HEK293 (cell line): ENCODE results near the gene TCEA2.
A peak's percentile ranks its signal among the peaks of the same experiment; 100 is the strongest.

Experiments
- CTCF ChIA-PET: fragments of 350-600 bp; formaldehyde crosslinking; extraction: SDS; loops from one replicate; lab custom pipeline; 2021; ENCODE audit warnings: antibody characterized with exemption; lab: Yijun Ruan, JAX
- POLR2A ChIA-PET: fragments of 300-600 bp; formaldehyde crosslinking; extraction: SDS; loops from one replicate; lab custom pipeline; 2020; ENCODE audit warnings: antibody characterized with exemption, inconsistent platforms; lab: Yijun Ruan, JAX
- H3K27ac ChIP-seq: fragments of 200-500 bp; sonication (Bioruptor generic); 2 replicates; pipeline ENCODE4 v1.5.1; 2014; ENCODE audit warnings: low read depth, low read length, control low read depth, inconsistent platforms; ENCODE audit errors: extremely low read depth
- H3K36me3 ChIP-seq, 2 experiments: fragments of 200-500 bp in 1 of 2; sonication (Bioruptor generic) in 1 of 2; 1 replicate in 1 of 2; 2 replicates in 1 of 2; pipeline ENCODE4 v1.5.1; 2014 to 2017; ENCODE audit warnings: inconsistent platforms in 2 of 2, low read length in 2 of 2; ENCODE audit not compliant: control insufficient read depth in 2 of 2, insufficient read depth in 1 of 2
- H3K4me1 ChIP-seq: fragments of 200-500 bp; sonication (Bioruptor generic); 2 replicates; pipeline ENCODE4 v1.5.1; 2014; ENCODE audit warnings: mild to moderate bottlenecking, low read length, inconsistent platforms; ENCODE audit not compliant: control insufficient read depth, insufficient read depth
- H3K4me3 ChIP-seq: 2 replicates; pipeline ENCODE4 v1.5.1; 2011; ENCODE audit warnings: low read depth, mild to moderate bottlenecking, control low read depth, low read length, moderate library complexity
- H3K9me3 ChIP-seq: fragments of 200-500 bp; sonication (Bioruptor generic); 2 replicates; pipeline ENCODE4 v1.5.1; 2014; ENCODE audit warnings: low read depth, low read length, inconsistent platforms; ENCODE audit not compliant: control insufficient read depth, insufficient read depth
- ATF2 ChIP-seq: fragments of 450-650 bp; formaldehyde crosslinking; IDR thresholded peaks from 2 replicates; pipeline ENCODE4 v1.5.1; 2016; ENCODE audit warnings: missing biosample characterization, missing genetic modification characterization, low read depth
- BCL11A ChIP-seq: fragments of 450-650 bp; formaldehyde crosslinking; IDR thresholded peaks from 2 replicates; pipeline ENCODE4 v1.5.1; 2016; ENCODE audit warnings: low read depth, missing biosample characterization, missing genetic modification characterization
- EGR2 ChIP-seq: fragments of 450-650 bp; formaldehyde crosslinking; IDR thresholded peaks from 2 replicates; pipeline ENCODE4 v1.5.1; 2016; ENCODE audit warnings: low read depth, missing biosample characterization, missing genetic modification characterization
- GLIS2 ChIP-seq: fragments of 450-650 bp; formaldehyde crosslinking; IDR thresholded peaks from 2 replicates; pipeline ENCODE4 v1.5.1; 2016; ENCODE audit warnings: missing biosample characterization, missing genetic modification characterization
- HOXA7 ChIP-seq: sonication (generic); formaldehyde crosslinking; IDR thresholded peaks from 2 replicates; pipeline ENCODE4 v1.8.1; 2022; ENCODE audit warnings: missing genetic modification reagents, borderline replicate concordance
- KLF1 ChIP-seq: fragments of 450-650 bp; formaldehyde crosslinking; IDR thresholded peaks from 2 replicates; pipeline ENCODE4 v1.5.1; 2016; ENCODE audit warnings: missing biosample characterization, missing genetic modification characterization
- KLF8 ChIP-seq: fragments of 450-650 bp; formaldehyde crosslinking; IDR thresholded peaks from 2 replicates; pipeline ENCODE4 v1.5.1; 2016; ENCODE audit warnings: missing biosample characterization, missing genetic modification characterization
- PRDM1 ChIP-seq: fragments of 450-650 bp; formaldehyde crosslinking; IDR thresholded peaks from 2 replicates; pipeline ENCODE4; 2016; ENCODE audit warnings: missing biosample characterization, missing genetic modification characterization
- REPIN1 ChIP-seq: fragments of 450-650 bp; formaldehyde crosslinking; IDR thresholded peaks from 2 replicates; pipeline ENCODE4 v1.5.1; 2017; ENCODE audit warnings: missing biosample characterization, missing genetic modification characterization, low read depth
- YY1 ChIP-seq: fragments of 450-650 bp; formaldehyde crosslinking; IDR thresholded peaks from 2 replicates; pipeline ENCODE4 v1.5.1; 2018; ENCODE audit warnings: missing biosample characterization, missing genetic modification characterization
- ZBTB17 ChIP-seq: fragments of 450-650 bp; formaldehyde crosslinking; IDR thresholded peaks from 2 replicates; pipeline ENCODE4 v1.5.1; 2016; ENCODE audit warnings: missing biosample characterization, missing genetic modification characterization
- ZBTB48 ChIP-seq: fragments of 450-650 bp; formaldehyde crosslinking; IDR thresholded peaks from 2 replicates; pipeline ENCODE4 v1.5.1; 2016; ENCODE audit warnings: missing biosample characterization, missing genetic modification characterization
- ZBTB7A ChIP-seq: fragments of 450-650 bp; formaldehyde crosslinking; IDR thresholded peaks from 2 replicates; pipeline ENCODE4 v1.5.1; 2016; ENCODE audit warnings: low read depth, missing biosample characterization, missing genetic modification characterization
- ZIC2 ChIP-seq: fragments of 450-650 bp; formaldehyde crosslinking; IDR thresholded peaks from 2 replicates; pipeline ENCODE4 v1.5.1; 2016; ENCODE audit warnings: missing biosample characterization, missing genetic modification characterization
- ZNF18 ChIP-seq: fragments of 450-650 bp; formaldehyde crosslinking; IDR thresholded peaks from 2 replicates; pipeline ENCODE4 v1.5.1; 2016; ENCODE audit warnings: missing biosample characterization, missing genetic modification characterization
- ZNF19 ChIP-seq: fragments of 450-650 bp; formaldehyde crosslinking; IDR thresholded peaks from 2 replicates; pipeline ENCODE4; 2016; ENCODE audit warnings: missing biosample characterization, missing genetic modification characterization, low read depth
- ZNF2 ChIP-seq: fragments of 450-650 bp; formaldehyde crosslinking; IDR thresholded peaks from 2 replicates; pipeline ENCODE4 v1.5.1; 2016; ENCODE audit warnings: missing biosample characterization, missing genetic modification characterization
- ZNF214 ChIP-seq: fragments of 450-650 bp; formaldehyde crosslinking; IDR thresholded peaks from 2 replicates; pipeline ENCODE4 v1.5.1; 2017; ENCODE audit warnings: missing biosample characterization, mild to moderate bottlenecking, missing genetic modification characterization, borderline replicate concordance
- ZNF223 ChIP-seq: fragments of 450-650 bp; formaldehyde crosslinking; IDR thresholded peaks from 2 replicates; pipeline ENCODE4 v1.5.1; 2016; ENCODE audit warnings: missing biosample characterization, missing genetic modification characterization
- ZNF324 ChIP-seq: fragments of 450-650 bp; formaldehyde crosslinking; IDR thresholded peaks from 2 replicates; pipeline ENCODE4 v1.5.1; 2016; ENCODE audit warnings: missing biosample characterization, missing genetic modification characterization
- ZNF335 ChIP-seq: fragments of 450-650 bp; formaldehyde crosslinking; conservative IDR thresholded peaks from 2 replicates; pipeline ENCODE4 v1.5.1; 2016; ENCODE audit warnings: missing biosample characterization, missing genetic modification characterization
- ZNF341 ChIP-seq: fragments of 450-650 bp; formaldehyde crosslinking; IDR thresholded peaks from 2 replicates; pipeline ENCODE4; 2016; ENCODE audit warnings: low read depth, missing biosample characterization, missing genetic modification characterization
- ZNF473 ChIP-seq: fragments of 450-650 bp; formaldehyde crosslinking; IDR thresholded peaks from 2 replicates; pipeline ENCODE4 v1.5.1; 2017; ENCODE audit warnings: missing biosample characterization, missing genetic modification characterization
- ZNF544 ChIP-seq: fragments of 450-650 bp; formaldehyde crosslinking; IDR thresholded peaks from 2 replicates; pipeline ENCODE4 v1.5.0; 2017; ENCODE audit warnings: missing biosample characterization, missing genetic modification characterization
- ZNF558 ChIP-seq: fragments of 450-650 bp; formaldehyde crosslinking; IDR thresholded peaks from 2 replicates; pipeline ENCODE4 v1.5.1; 2016; ENCODE audit warnings: missing biosample characterization, missing genetic modification characterization
- ZNF561 ChIP-seq: fragments of 450-650 bp; IDR thresholded peaks from 2 replicates; pipeline ENCODE4 v1.5.1; 2018; ENCODE audit warnings: missing biosample characterization, missing genetic modification characterization, borderline replicate concordance
- ZNF585B ChIP-seq: fragments of 450-650 bp; formaldehyde crosslinking; IDR thresholded peaks from 2 replicates; pipeline ENCODE4 v1.5.1; 2016; ENCODE audit warnings: missing biosample characterization, missing genetic modification characterization
- ZNF654 ChIP-seq: fragments of 450-650 bp; formaldehyde crosslinking; IDR thresholded peaks from 2 replicates; pipeline ENCODE4 v1.5.1; 2016; ENCODE audit warnings: low read depth, missing biosample characterization, missing genetic modification characterization
- ZNF701 ChIP-seq: fragments of 450-650 bp; formaldehyde crosslinking; IDR thresholded peaks from 2 replicates; pipeline ENCODE4 v1.5.1; 2016; ENCODE audit warnings: missing biosample characterization, missing genetic modification characterization
- ZNF747 ChIP-seq: fragments of 450-650 bp; formaldehyde crosslinking; IDR thresholded peaks from 2 replicates; pipeline ENCODE4 v1.5.1; 2016; ENCODE audit warnings: missing biosample characterization, missing genetic modification characterization
- ZNF785 ChIP-seq: fragments of 450-650 bp; formaldehyde crosslinking; IDR thresholded peaks from 2 replicates; pipeline ENCODE4 v1.5.1; 2016; ENCODE audit warnings: missing biosample characterization, missing genetic modification characterization
- TF ChIP-seq, protein P1 (sequence below): fragments of 450-650 bp; formaldehyde crosslinking; optimal IDR thresholded peaks from 2 replicates; pipeline ENCODE3; 2016; ENCODE audit warnings: missing biosample characterization, mild to moderate bottlenecking, missing genetic modification characterization
- TF ChIP-seq, protein P2 (sequence below): fragments of 450-650 bp; formaldehyde crosslinking; IDR thresholded peaks from 2 replicates; pipeline ENCODE4 v1.5.1; 2016; ENCODE audit warnings: missing biosample characterization, missing genetic modification characterization

The TCEA2 gene

DNA sequence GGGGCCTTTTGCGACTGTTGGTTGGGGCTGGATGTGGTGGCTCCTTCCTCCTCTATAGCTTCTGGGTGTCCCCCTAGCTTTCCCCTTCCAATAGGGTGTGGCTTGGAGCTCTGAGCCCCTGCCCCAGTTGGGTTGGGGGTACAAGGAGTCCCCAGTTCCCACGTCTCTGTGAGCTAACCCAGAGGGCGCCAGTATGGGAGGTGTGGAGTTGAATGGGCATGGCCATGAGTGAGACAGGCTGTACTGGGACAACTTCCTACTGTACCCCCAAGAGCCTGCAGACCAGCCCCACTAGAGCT lies 25.9 kb upstream of the TCEA2 start (continued):
- TF ChIP-seq ZNF214 (tag by site-specific recombination): no peak

DNA sequence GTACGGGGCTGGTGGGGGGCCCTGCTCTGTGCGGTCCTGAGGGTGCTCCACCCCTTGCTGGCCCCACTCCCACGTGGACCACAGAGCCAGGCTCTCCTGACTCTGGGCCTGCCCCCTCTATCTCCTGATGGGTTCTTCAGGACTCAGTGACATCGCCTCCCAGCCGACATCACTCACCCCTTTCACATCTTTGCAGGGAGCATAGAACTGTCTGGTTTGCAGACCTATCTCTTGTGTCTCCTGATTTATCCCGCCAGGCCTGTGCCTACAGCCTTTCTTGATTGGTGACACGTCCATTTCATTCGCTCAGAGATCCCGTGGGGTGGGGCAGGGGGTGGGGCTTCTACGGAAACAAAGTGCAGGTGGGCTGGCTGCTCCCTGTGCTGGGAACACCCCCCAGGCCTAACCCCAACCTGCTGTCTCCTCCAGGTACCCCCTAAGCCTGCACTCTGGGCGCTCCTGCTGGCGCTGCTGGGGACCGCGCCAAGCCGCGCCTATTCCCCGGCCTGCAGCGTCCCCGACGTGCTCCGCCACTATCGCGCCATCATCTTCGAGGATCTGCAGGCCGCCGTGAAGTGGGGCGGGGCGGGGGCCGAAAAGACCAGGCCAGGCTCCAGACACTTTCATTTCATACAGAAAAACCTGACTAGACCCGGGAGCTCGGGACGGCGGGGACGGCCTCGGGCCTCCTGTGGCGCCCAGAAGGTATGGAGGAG lies 25.3 kb upstream of the TCEA2 start:
- Histone ChIP-seq H3K36me3 (peaks cover 0 to 25% of the 10 kb centered on the region in 2 experiments; a peak in 2 of 3 replicates), H3K4me1 (peaks cover 7% of the 10 kb centered on the region; the same call in 1 of the 2 replicates), H3K4me3 (no peak overlapping the region), H3K27ac (no peak overlapping the region), H3K9me3 (no peaks in the 10 kb centered on the region)
- ChIA-PET CTCF (interaction anchor here (0.8 to 4.4 kb wide), 8 partner anchors 20 to 83 kb away, joined by 3 to 39 read pairs (median 4); partner anchors contain the start of genes PRPF6 and SAMD10), POLR2A (interaction anchor here (1.0 to 2.9 kb wide), 3 partner anchors 25 to 57 kb away, joined by 4 to 11 read pairs (median 5); partner anchors contain the start of genes LKAAEAR1, PRPF6 and TCEA2)
- TF ChIP-seq ZNF544 (tag by site-specific recombination) (no peak), BCL11A (tag by site-specific recombination) (no peak), ZNF2 (tag by site-specific recombination) (no peak), HOXA7 (no peak), ZNF561 (no peak), ZNF19 (no peak), ZNF324 (tag by site-specific recombination) (no peak), YY1 (no peak), PRDM1 (tag by site-specific recombination) (no peak), ZNF701 (no peak), ZBTB17 (tag by site-specific recombination) (peak; percentile 67), KLF1 (tag by site-specific recombination) (peak; percentile 30; the same call in 1 of the 2 replicates), EGR2 (tag by site-specific recombination) (no peak), ZNF585B (tag by site-specific recombination) (no peak), ZBTB7A (tag by site-specific recombination) (no peak), ZNF341 (tag by site-specific recombination) (peak; percentile 41), KLF8 (tag by site-specific recombination) (no peak), ZNF785 (tag by site-specific recombination) (no peak), ZNF473 (tag by site-specific recombination) (no peak), ZNF18 (tag by site-specific recombination) (no peak), ZNF747 (tag by site-specific recombination) (no peak), ZNF335 (tag by site-specific recombination) (no peak), ZBTB48 (tag by site-specific recombination) (no peak), ZIC2 (no peak), GLIS2 (tag by site-specific recombination) (peak; percentile 71; the same call in 1 of the 2 replicates), ATF2 (no peak), ZNF654 (no peak), ZNF223 (tag by site-specific recombination) (no peak), ZNF558 (tag by site-specific recombination) (no peak), REPIN1 (tag by site-specific recombination) (no peak)
- TF ChIP-seq, protein P1, sequence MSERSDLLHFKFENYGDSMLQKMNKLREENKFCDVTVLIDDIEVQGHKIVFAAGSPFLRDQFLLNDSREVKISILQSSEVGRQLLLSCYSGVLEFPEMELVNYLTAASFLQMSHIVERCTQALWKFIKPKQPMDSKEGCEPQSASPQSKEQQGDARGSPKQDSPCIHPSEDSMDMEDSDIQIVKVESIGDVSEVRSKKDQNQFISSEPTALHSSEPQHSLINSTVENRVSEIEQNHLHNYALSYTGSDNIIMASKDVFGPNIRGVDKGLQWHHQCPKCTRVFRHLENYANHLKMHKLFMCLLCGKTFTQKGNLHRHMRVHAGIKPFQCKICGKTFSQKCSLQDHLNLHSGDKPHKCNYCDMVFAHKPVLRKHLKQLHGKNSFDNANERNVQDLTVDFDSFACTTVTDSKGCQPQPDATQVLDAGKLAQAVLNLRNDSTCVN (tag by site-specific recombination): no peak
- TF ChIP-seq, protein P2, sequence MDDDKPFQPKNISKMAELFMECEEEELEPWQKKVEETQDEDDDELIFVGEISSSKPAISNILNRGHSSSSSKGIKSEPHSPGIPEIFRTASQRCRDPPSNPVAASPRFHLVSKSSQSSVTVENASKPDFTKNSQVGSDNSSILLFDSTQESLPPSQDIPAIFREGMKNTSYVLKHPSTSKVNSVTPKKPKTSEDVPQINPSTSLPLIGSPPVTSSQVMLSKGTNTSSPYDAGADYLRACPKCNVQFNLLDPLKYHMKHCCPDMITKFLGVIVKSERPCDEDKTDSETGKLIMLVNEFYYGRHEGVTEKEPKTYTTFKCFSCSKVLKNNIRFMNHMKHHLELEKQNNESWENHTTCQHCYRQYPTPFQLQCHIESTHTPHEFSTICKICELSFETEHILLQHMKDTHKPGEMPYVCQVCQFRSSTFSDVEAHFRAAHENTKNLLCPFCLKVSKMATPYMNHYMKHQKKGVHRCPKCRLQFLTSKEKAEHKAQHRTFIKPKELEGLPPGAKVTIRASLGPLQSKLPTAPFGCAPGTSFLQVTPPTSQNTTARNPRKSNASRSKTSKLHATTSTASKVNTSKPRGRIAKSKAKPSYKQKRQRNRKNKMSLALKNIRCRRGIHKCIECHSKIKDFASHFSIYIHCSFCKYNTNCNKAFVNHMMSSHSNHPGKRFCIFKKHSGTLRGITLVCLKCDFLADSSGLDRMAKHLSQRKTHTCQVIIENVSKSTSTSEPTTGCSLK (tag by site-specific recombination): no peak
